CD4-positive, alpha-beta T cell treated with Interleukin-15 for 4 hours (primary cell): ENCODE measurements around the gene RXRB.
"Not testable (repeated sequence)": the region's sequence is repeated elsewhere in the genome, so short reads cannot be mapped to it uniquely, and the experiment has no call there.

ENCODE experiments used
- DNase-seq: peaks from one replicate; pipeline ENCODE4 v3.0.0-alpha.2; 2020; ENCODE audit warnings: low spot score

The RXRB gene

DNA sequence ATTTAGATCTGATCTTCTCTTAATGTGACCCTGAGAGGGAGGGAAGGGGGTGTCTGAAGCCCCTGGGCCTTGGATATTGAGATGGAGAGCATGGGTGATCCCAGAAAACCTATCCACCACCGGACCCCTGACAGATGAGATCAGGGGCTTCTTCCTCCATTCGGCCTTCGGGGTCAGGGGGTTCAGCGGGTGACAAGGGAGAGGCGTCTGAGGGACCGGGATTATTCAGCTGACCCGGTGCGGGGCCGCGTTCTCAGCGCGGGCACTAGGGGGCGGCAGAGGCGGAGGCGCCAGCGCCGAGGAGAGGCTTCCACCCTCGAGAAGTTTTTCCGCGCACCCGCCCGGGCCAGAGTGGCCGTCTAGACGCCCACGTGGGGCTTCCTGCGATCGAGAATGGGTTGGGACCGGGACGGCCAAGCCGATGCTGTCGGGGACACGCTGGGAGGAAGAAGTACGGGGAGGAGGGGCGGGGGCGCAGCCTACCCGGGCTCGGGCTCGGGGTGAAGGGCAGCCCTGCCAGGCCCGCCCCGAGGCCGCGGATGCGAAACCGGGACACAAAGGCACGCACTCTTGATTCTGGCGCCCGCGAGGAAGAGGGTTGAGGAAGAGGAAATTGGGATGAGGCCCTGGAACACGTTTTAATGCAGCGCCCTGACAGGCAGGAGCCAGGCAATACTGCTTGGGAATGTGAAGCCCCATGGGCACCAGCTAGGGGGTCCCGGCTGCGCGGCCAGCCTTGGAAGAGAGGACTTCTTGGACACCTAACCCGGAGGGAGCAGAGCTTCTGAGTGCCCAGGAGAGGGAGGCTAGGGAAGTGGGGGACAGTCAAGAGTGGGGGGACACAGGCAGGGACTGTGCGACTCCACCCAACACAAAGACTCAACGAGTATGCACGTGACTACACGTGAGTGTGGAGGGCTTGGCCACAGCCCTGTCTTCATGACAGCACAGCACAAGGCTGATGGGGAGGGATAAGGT, 38.8 kb downstream of the RXRB start:
- peak; percentile 85 for DNase-seq

DNA sequence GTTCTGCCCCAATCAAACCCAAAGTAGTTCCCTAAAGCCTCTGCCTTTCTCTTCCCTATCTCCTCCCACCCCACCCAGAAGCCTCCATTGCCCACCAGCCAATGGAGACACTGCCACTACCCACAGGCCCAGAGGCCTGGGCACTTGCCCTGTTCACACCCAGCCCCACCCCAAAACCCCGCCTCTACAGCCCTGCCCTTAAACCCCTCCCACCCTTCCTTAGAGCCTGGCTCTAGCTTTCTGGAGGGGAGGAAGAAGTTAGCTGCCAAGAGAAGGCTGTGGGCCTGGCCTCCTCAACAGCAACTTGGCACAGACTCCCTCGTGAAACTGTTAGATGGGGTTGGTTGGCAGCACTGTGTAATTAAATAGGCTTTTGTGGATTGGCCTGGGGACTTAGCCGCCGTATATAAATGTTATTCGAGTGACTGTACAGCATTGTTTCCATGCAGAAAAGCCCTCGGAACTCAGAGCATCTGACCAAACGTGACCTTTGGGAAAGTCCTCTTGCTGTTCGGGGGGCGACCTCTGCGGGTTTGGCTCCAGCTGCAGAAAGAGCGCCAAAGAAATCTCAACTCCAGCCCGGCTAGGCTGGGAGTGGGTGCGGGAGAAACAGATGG, 39.6 kb downstream of the RXRB start:
- no peak for DNase-seq

GRCh38 chr6:33160096-33160495, 40.4 kb downstream of the RXRB start:
- no peak for DNase-seq

- no peak for DNase-seq
Observed at GRCh38 chr6:33156964-33157363, 43.5 kb downstream of the RXRB start.

DNA sequence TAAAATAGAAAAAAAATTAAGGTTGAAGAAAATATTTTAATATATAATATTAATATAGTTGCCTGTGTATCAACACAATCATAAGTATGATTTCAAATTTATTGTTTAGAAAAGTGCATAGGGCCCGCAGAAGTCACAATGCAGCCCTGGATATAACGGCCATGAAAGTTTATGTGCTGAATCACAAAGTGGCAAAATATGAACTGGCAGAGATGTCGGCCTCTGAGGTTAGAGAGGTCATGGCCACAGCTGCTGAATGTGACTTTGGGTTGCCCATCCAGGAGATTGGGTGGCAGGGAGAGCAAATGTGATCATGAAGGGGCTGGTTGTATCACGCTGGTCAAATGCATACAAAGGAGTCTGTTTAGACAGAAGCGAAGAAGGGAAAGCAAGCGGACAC, 43.9 kb downstream of the RXRB start:
- no peak for DNase-seq

DNA sequence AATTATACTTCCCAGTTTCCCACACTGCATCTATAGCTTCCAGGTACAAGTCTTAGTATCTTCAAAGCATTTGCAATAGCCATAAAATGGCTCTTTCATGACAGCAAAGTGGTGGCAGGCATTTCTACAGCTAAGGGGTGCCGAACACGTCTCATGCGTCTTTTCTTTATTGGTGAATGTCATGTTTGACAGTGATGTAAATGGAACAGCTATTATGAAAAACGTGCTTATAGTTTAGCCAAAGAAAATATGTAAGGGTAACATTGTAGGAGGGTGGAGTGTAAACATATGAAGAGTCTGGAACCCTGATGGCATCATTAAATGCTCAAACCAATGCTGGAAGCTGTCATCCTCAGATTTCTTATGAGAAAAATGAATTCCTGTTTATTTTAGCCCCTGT, 46.1 kb downstream of the RXRB start:
- no peak for DNase-seq

DNA sequence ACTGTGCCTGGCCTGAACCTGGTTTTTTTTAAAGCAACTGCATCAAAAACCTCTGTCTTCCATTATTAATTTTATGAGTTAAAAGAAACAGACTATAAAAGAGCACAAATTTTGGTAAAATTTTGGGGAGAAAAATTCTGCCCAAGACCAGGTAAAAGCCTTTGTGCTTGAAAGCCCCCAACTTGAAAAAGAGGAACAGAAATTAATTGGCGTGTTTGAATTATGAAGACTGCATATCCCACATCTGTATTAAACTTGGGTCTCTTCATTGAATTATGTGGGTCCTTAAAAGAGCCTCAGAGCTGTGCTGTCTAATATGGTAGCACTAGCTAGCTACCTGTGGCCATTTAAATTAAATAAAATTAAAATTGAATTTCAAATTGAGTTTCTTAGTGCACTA, 49.4 kb downstream of the RXRB start:
- no peak for DNase-seq

- not testable (repeated sequence) for DNase-seq
Observed at GRCh38 chr6:33150560-33150959, 49.9 kb downstream of the RXRB start.

DNA sequence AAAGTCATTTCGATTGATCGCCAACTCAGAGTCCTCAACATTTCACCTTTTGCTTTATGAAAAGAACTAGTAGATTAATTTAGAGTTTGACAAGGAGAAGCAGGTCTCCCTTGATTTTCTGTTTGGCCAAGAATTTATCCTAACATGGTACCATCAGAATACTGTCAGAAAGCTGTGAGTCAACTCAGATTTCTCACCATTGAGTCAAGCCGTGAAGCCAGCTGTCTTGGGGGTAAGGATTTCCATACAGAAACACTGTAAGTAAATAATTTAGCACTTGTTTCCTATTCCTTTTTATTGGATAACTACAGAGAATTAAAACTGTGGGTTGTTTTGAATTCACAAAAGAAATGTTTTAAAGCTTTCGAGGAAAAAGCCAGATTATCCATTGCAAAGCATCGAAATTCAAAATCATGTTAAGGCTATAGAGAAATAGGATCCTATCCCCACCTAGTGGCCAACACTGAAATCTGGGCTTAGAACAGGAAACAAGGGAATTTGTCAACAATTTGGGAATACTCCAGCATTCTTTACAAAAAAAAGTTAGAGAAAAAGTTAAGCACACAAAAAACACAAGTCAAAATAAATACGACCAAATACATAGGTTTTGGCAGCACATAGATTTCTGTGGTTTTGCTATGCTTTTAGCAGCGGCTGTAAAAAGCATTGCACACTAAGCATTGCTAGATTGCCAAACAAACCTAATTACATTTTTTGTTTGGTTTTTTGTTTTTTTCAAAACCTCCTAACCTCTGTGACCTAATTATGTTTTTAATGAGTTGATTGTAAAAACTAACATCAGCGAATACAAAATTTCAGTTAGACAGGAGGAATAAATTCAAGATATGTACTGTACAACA, 52.4 kb downstream of the RXRB start:
- peak; percentile 21 for DNase-seq

- DNase-seq: no peak
Observed at GRCh38 chr6:33144373-33144772, 56.1 kb downstream of the RXRB start.
